MM.1S (cell line): ENCODE measurements around the gene LRRC28.

Experiments
- CTCF ChIP-seq: fragments of 300-600 bp; sonication (generic); IDR thresholded peaks from 2 replicates; pipeline ENCODE4 v1.5.1; 2016; ENCODE audit warnings: antibody characterized with exemption, low read length, mixed read lengths
- EZH2 ChIP-seq: fragments of 300-600 bp; sonication (generic); optimal IDR thresholded peaks from 2 replicates; pipeline ENCODE3; 2017; ENCODE audit warnings: low read depth, mild to moderate bottlenecking, antibody characterized with exemption, low read length, mixed read lengths
- EZH2phosphoT487 ChIP-seq: fragments of 300-600 bp; sonication (generic); IDR thresholded peaks from 2 replicates; pipeline ENCODE4 v1.6.1; 2018; ENCODE audit warnings: antibody characterized with exemption, low read length

DNA sequence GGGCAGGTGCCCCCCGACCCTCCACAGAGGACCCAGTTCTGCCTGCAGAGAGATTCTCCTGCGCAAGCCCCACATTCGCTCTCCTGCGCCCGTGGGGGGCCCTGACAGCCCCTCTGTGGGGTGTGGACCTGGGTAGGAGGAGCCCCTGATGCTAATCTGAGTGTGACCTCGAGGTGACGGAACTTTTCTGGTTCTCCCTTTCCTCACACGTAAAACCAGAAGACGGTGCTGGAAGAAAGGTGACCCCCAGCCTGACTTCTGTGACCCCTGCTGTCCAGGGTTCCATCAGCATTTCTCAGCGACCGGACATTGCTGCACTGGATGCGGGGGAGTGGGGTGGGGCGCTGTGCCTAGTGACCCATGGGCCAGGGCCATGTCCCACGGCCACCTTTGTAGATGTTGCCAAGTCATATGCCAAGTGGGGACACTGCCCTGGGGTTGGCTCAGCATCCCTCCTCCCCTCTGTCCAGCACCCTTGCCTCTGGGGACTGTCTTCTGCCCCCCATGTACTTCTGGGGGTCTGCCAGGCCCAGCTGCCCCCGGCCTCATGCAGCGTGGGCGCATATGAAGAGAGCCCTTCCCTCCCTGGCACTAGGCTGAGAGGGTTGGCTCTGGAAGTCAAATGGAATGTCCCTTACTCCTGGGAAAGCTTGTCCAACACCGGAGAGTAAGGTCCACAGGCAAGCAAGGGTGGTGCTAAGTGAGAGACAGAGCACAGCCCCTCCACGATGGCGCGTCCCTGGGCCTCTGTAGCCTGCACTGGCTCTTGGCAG lies 185.4 kb downstream of the LRRC28 start:
- TF ChIP-seq CTCF (no peak), EZH2 (no peak), EZH2phosphoT487 (no peak)
